ENCODE data around the gene SLMAP. TPM values are rescaled to one million over a fixed set of nuclear protein-coding genes. Genes with fewer than 3 reads are reported as not detected.

Gene SLMAP, protein sequence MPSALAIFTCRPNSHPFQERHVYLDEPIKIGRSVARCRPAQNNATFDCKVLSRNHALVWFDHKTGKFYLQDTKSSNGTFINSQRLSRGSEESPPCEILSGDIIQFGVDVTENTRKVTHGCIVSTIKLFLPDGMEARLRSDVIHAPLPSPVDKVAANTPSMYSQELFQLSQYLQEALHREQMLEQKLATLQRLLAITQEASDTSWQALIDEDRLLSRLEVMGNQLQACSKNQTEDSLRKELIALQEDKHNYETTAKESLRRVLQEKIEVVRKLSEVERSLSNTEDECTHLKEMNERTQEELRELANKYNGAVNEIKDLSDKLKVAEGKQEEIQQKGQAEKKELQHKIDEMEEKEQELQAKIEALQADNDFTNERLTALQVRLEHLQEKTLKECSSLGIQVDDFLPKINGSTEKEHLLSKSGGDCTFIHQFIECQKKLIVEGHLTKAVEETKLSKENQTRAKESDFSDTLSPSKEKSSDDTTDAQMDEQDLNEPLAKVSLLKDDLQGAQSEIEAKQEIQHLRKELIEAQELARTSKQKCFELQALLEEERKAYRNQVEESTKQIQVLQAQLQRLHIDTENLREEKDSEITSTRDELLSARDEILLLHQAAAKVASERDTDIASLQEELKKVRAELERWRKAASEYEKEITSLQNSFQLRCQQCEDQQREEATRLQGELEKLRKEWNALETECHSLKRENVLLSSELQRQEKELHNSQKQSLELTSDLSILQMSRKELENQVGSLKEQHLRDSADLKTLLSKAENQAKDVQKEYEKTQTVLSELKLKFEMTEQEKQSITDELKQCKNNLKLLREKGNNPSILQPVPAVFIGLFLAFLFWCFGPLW
- total RNA-seq (2014; rRNA removed; shearing (Covaris generic)) = 38.9 and 48.4 TPM in 2 replicates

DNA sequence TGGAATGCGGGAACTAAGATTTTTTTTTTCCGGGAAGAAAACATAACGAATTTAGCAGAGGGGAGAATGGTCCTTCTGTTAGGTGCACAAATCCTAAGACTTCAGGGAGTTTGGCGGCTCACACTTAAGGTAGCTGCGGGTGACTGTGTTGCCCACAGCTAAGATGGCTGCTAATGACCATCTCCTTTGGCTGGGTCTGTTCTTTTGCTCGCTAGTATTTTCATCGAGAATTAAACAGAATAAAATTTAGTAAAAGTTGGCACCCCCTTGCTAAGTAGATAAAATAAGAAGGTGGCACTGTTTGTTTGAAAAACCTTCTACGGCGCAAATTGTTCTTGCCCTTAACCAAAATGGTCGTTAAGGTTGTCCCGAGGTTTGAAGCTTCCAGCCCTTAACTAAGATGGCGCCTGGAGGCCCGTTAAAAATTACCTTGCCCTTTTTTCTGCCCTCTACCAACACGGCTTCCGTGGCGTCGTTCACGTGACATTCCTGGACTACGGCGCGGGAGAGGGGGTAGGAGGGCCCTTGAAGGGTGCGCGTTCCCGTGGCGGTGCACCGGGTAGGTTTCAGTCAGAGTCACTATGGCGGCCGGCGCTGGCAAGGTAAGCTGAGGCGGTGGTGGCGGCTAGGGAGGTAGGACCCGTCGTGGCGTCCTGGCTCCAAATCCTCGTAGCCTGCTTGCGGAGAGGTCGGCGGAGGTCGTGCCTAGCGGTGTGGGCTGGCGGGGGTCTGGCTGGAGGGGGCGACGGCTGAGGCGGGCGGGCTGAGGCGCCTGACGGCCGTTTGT lies at the start of gene SLMAP:
Gene SLMAP (plus strand): TSS at position 569 of the 787 bp plus-strand sequence. CDS start 1,343 bp downstream, outside the sequence.
- peak; percentile 96 for DNase-seq (ENCODE audit: low read depth)

- peak; percentile 59 for DNase-seq (ENCODE audit: low read depth)
Observed at GRCh38 chr3:57706462-57706861, 49.6 kb upstream of the SLMAP start.

- DNase-seq (ENCODE audit: low read depth) = no peak
Observed at GRCh38 chr3:57709031-57709430, 47.1 kb upstream of the SLMAP start.

GRCh38 chr3:57709559-57709958 lies 46.5 kb upstream of the SLMAP start:
- peak; percentile 23 for DNase-seq (ENCODE audit: low read depth)

DNA sequence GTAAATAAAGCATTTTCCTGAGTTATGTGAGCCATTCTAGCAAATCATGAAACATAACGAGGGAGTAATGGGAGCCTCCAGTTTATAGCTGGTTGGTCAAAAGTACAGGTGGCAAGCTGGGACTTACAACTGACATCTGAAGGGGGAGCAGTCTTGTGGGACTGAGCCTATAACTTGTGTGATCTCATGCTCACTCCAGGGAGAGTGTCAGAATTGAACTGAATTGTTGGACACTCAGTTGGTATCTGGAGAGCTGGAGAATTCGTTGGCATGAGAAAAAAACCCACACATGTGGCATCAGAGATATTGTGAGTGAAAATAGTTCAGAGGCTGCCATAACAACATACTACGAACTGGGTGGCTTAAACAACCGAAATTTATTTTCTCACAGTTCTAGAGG lies 40.4 kb upstream of the SLMAP start:
- no peak for DNase-seq (ENCODE audit: low read depth)

DNA sequence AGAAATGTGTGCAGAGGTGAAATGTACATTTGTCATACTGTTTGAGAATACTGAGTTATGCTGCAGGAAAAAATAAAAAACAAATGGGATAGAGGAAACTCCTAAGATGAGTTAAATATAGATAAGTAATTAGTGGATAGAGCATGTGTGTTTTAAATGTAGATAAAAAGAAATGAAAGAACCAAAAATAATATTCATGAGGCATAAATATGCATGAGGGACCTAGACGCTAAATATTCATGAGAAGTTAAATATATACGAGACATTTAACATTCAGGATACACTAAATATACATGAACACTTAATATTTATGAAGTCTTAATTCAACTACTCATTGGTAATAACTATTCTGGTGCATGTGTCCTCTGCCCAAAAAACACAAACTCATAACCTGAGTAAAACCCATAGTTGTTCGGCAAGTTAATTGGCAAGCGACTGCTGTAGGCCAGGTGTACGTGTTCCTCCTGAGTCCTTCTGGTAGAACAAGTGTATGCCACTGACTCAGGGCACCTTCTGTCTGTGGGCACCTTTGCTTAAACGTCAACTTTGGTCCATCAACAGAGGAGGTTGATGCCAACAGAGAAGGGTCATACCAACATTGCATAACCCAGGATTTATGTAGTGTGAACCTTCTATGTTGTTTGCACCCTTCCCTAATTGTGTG lies 38.8 kb upstream of the SLMAP start:
- DNase-seq (ENCODE audit: low read depth) = no peak

DNA sequence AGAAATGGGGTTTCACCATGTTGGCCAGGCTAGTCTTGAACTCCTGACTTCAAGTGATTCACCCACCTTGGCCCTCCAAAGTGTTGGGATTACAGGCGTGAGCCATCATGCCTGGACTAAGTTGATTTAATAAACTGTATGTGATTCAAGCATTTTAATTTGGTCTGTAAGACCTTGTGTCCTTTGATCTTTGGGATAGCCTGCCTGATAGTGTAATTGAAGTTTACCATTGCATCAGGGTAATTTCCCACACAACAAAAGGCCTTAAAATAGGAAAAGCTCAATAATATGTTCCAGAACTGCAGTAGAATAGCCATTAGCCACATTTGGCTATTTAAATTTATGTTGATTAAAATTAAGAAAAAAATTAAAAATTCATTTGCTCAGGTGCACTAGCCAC lies 38.0 kb upstream of the SLMAP start:
- no peak for DNase-seq (ENCODE audit: low read depth)

- no peak for DNase-seq (ENCODE audit: low read depth)
Observed at GRCh38 chr3:57726397-57726796, 29.7 kb upstream of the SLMAP start.

GRCh38 chr3:57727106-57727505 lies 29.0 kb upstream of the SLMAP start:
- DNase-seq (ENCODE audit: low read depth) = no peak

GRCh38 chr3:57729334-57730045 lies 26.6 kb upstream of the SLMAP start:
- no peak for DNase-seq (ENCODE audit: low read depth)

- DNase-seq (ENCODE audit: low read depth) = no peak
Observed at GRCh38 chr3:57730682-57731081, 25.4 kb upstream of the SLMAP start.

DNA sequence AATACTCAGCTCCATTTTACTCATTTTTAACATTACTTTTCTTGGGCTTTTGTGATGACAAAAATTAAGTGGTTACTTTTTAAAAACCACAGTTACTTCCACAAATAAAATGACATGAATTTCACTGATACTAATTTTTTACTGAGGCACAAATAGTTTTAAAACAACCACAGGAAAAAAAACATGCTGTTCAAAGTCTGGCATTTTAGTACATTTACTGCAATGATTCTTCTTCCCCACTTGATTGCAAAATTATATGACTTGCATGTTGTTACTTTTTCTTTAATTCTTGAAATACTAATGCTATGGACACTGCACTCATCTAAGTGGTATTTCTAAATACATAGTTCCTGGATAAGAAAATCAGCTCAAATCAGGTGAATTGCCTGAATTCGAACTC lies 24.8 kb upstream of the SLMAP start:
- no peak for DNase-seq (ENCODE audit: low read depth)

DNA sequence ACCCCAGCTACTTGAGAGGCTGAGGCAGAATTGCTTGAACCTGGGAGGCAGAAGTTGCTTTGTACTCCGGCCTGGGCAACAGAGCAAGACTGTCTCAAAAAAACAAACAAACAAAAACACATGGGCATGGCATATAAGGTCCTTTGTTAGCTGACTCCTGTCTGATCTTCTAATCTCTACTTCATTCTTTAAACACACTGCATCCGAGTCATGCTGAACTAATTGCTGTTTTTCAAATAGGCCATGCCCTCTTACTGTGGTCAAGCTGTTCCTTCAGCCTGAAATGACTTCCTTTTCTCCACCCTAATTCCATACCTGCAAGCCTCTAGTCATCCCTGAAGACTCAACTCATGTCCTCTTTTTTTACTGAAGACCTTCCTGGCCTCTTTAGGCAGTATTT lies 22.3 kb upstream of the SLMAP start:
- no peak for DNase-seq (ENCODE audit: low read depth)

DNA sequence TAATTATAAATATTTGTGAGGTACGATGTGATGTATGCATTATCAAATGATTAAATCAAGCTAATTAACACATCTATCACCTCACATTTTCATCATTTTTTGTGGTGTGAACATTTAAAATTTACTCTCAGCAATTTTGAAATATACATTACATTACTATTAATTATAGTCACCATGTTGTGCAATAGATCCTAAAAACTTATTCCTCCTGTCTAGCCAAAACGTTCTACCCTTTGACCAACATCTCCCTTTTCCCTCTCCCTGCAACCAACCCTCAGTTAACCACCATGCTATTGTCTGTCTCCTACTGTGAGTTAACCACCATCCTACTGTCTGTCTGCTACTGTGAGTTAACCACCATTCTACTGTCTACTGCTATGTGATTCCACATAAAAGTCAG lies 20.7 kb upstream of the SLMAP start:
- no peak for DNase-seq (ENCODE audit: low read depth)

DNA sequence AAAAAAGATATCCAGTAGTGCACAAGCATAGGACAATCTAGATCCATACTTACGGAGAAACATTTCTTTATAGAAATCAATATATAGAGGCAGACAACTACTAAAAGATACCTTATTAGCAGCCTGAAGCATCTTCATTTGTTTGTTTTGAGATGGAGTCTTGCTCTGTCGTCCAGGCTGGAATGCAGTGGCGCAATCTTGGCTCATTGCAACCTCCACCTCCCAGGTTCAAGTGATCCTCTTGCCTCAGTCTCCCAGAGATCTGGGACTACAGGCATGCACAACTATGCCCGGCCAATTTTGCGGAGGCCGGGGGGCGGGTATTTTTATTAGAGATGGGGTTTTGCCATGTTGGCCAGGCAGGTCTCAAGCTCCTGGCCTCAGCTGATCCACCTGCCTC lies 18.3 kb upstream of the SLMAP start:
- DNase-seq (ENCODE audit: low read depth) = no peak

GRCh38 chr3:57738391-57738790 lies 17.7 kb upstream of the SLMAP start:
- DNase-seq (ENCODE audit: low read depth) = no peak

- no peak for DNase-seq (ENCODE audit: low read depth)
Observed at GRCh38 chr3:57740027-57740426, 16.1 kb upstream of the SLMAP start.

DNA sequence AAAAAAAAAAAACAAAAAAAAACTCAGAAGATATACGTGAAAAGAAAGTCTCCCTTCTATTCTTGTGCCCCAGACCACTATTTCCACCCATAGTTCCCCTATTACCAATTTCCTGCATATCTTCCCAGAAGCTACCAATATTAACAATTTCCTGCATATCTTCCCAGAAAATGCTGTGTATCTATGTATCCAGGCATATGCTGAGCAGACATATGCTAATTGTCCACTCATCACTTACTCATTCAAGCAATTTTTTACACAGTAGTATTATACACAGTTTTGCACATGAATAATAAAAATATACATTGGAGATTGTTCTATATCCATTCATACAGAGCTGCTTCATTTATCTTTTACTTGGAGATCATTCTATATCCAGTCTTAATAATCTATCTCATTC lies 12.6 kb upstream of the SLMAP start:
- no peak for DNase-seq (ENCODE audit: low read depth)

- DNase-seq (ENCODE audit: low read depth) = peak; percentile 8
Observed at GRCh38 chr3:57745101-57745500, 11.0 kb upstream of the SLMAP start.

GRCh38 chr3:57746156-57747010 lies 9.7 kb upstream of the SLMAP start:
- DNase-seq (ENCODE audit: low read depth) = no peak
